GM12874 (cell line): ENCODE data around the gene THEMIS.

ENCODE experiments used
- TF ChIP-seq, protein P1 (sequence below): IDR thresholded peaks from 2 replicates; pipeline ENCODE4 v1.5.1; 2011; ENCODE audit warnings: low read depth, mild to moderate bottlenecking, control low read depth, low read length, moderate library complexity; ENCODE audit not compliant: insufficient read depth

THEMIS gene

DNA sequence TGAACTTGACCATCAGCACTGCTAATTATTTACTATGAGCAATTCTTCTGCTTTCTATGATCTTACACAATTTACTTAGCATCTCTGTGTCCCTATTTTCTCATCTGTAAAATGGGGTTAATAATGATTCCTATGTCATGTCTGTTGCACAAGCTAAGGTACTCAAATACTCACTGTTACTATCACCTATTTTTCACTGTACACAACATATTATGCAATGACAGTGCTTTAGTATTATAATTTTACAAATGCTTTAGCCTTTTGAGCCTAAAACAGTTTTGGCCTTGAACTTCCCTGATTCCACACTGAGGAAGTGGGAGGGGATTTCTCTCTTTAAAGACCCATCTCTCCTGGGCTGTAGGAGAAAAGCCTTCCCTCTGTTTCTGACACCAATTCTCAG is 36.9 kb upstream of the THEMIS start:
- TF ChIP-seq, protein P1, sequence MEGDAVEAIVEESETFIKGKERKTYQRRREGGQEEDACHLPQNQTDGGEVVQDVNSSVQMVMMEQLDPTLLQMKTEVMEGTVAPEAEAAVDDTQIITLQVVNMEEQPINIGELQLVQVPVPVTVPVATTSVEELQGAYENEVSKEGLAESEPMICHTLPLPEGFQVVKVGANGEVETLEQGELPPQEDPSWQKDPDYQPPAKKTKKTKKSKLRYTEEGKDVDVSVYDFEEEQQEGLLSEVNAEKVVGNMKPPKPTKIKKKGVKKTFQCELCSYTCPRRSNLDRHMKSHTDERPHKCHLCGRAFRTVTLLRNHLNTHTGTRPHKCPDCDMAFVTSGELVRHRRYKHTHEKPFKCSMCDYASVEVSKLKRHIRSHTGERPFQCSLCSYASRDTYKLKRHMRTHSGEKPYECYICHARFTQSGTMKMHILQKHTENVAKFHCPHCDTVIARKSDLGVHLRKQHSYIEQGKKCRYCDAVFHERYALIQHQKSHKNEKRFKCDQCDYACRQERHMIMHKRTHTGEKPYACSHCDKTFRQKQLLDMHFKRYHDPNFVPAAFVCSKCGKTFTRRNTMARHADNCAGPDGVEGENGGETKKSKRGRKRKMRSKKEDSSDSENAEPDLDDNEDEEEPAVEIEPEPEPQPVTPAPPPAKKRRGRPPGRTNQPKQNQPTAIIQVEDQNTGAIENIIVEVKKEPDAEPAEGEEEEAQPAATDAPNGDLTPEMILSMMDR, result no peak

DNA sequence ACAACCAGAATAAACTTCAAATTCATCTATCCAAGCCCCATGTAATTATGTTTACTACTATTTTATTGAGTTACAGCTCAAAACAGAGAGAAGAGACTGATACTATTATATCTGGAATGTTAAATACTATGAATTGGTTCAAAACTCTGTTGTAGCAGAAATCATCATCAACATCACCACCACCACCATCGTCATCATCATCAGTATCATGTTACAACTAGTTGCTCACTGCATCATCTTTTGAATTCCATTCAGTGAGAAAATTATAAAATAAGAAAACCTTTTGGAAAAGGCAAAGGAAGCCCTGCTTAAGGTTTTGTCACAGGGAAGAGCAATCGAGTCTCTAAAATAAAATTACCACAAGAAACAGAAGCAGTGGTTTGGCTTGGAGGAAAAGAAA is 36.2 kb upstream of the THEMIS start:
- TF ChIP-seq, protein P1, result no peak

DNA sequence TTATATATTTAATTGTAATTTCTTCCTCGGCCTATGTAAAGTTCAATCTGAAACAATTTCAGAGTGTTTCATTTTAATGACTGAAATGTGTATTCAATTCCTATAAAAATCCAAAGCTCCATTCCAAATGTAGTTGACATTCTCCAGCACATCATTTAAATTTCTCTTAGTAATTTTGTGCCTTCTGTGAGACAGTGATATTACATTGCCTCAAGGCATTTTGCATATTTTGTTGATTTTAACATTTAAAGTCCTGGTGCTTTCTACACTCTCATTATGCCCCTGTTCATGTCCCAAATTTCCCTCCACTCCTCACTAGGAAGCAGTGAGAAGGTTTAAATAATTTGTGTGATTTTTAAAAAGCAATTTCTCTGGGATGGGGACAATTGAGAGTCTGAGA is 34.1 kb upstream of the THEMIS start:
- TF ChIP-seq, protein P1, result no peak

DNA sequence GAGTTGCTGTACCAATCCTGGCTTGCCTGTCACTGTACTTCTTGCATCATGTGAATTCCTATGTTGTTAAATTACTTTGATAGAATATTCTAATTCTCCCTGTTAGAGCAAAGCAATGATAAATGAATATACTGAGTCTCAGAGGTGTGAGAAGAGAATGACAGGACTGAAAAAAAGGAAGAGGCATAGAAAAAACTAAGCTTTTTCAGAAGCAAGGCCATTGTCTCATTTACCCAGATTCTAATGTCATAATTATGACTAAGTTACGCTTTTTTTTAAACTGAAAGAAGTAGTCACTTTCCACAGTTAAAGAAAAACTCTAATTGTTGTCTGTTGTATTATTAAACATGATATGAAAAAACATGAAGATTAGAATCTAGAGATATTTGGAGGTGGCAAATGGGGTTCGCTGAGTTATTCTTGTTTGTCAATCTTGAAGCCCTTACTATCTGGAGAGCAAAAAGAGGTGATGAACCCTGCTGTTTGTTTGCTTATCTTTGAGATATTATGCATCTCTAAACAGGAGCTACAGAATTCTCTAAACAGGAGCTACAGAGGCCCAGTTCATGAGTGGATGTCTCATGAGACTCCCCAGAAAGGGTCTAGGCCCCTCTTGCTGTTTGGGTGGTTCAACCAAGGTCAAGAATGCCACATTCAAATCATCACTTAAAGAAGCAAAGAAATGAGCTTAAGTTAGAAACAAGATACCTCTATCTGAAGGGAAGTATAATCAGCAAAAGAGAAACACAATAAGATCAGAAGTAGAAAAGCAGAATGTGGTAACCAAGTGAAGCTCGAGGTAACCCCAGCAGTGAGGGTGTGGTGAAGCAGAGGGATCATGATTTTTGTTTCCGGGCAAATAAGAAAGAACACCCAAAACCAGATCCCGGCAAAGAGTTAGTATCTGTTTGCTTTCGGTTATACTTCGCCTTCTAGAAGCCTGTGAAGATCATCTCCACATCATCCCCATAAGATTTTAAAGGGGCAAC is 33.3 kb upstream of the THEMIS start:
- TF ChIP-seq, protein P1, result no peak

DNA sequence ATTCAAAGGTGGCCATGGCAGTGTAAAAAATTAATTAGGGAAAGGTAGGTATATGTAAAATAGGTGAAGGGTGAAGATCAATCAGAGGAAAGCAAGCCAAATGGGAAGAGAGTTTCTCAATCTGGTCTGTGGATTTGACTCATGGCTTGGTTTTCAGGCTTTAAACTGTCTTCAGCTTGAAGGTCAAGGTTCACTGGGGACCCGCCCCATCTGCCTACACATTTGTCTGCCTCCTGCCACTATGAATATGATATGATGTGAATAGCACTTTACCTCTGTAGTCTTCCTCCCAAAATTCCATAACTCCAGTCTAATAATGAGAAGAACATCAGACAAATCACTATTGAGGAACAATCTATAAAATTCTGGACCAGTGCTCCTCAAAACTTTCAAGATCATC is 32.3 kb upstream of the THEMIS start:
- TF ChIP-seq, protein P1, result no peak

DNA sequence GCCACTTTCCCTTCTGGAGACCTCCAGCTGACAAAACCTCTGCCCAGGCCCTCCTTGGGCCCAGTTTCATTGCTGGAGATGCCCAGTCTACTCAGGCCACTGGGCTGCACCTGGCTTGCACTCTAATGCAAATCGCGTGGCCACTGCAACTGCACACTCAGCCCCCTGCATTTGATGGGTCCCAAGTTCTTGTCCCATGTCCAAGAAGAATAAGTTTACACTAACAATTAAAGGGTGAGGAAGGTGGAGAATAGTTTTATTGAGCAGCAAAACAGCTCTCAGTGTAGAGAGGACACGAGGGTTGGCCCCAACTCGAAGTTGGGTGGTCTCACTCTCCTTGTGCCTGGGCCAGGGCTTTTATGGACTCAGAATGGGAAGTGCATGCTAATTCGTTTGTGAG is 31.9 kb upstream of the THEMIS start:
- TF ChIP-seq, protein P1, result no peak

DNA sequence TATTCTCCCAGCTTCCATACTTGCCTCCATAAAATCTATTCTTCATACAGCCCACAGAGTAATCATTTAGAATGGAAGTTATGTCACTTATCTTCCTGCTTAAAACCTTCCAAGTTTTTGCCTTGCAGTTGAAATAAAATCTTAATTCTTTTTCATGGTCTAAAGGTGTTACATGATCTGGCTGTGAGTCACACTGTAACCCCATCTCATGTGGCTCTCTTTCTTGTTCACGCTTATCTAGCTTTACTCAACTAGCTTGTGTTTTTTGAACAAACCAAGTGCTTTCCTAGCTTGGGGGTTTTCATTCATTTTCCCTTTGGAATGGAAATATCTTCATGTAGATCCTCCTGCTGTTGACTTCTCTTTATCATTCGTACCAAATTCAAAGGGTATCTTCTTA is 23.6 kb upstream of the THEMIS start:
- TF ChIP-seq, protein P1, result no peak
